ENCODE data around the gene RRAD.
A peak's percentile ranks its signal among the peaks of the same experiment; 100 is the strongest.
"Not testable (repeated sequence)": the region's sequence is repeated elsewhere in the genome, so short reads cannot be mapped to it uniquely, and the experiment has no call there.

Gene RRAD

GRCh38 chr16:66961065-66961744 is 35.9 kb upstream of the RRAD start, which contains the start of gene CES3:
Gene CES3, plus strand, starts transcription at chr16:66961266. Its CDS starts 42 bp downstream, at chr16:66961308.
- Histone ChIP-seq H3K4me3 (ENCODE audit: low read length in 2 of 2) (peak within 1 kb of the TSS; percentile 85 to 89), H3K27me3 (ENCODE audit: control insufficient read depth in 2 of 2, insufficient read depth in 2 of 2, low read length in 2 of 2) (no peaks in the 10 kb centered on the region), H3K9ac (ENCODE audit: low read depth in 1 of 2, low read length in 2 of 2) (peak within 1 kb of the TSS; percentile 72 to 85), H3K36me3 (ENCODE audit: control insufficient read depth in 2 of 2, insufficient read depth in 2 of 2, low read length in 2 of 2) (peaks cover 17 to 26% of the 10 kb centered on the region in 2 donors), H3K9me3 (ENCODE audit: control insufficient read depth in 2 of 2, low read length in 2 of 2) (no peaks in the 10 kb centered on the region), H3K4me1 (ENCODE audit: control insufficient read depth in 2 of 2, insufficient read depth in 2 of 2, low read length in 2 of 2) (peaks cover 22 to 38% of the 10 kb centered on the region in 2 donors), H3K27ac (ENCODE audit: low read depth in 2 of 2, low read length in 2 of 2) (peak within 1 kb of the TSS; percentile 79 to 90)

GRCh38 chr16:66960270-66960669 is 34.9 kb upstream of the RRAD start:
- Histone ChIP-seq H3K4me1 (ENCODE audit: control insufficient read depth in 2 of 2, insufficient read depth in 2 of 2, low read length in 2 of 2) (peaks cover 26 to 44% of the 10 kb centered on the region in 2 donors), H3K27me3 (ENCODE audit: control insufficient read depth in 2 of 2, insufficient read depth in 2 of 2, low read length in 2 of 2) (no peaks in the 10 kb centered on the region), H3K36me3 (ENCODE audit: control insufficient read depth in 2 of 2, insufficient read depth in 2 of 2, low read length in 2 of 2) (peaks cover 14 to 22% of the 10 kb centered on the region in 2 donors), H3K27ac (ENCODE audit: low read depth in 2 of 2, low read length in 2 of 2) (peak overlapping the region; percentile 63 to 90), H3K9ac (ENCODE audit: low read depth in 1 of 2, low read length in 2 of 2) (no peak overlapping the region), H3K4me3 (ENCODE audit: low read length in 2 of 2) (no peak overlapping the region), H3K9me3 (ENCODE audit: control insufficient read depth in 2 of 2, low read length in 2 of 2) (no peaks in the 10 kb centered on the region)

GRCh38 chr16:66959704-66960161 is 34.4 kb upstream of the RRAD start:
- H3K36me3 ChIP-seq (ENCODE audit: control insufficient read depth in 2 of 2, insufficient read depth in 2 of 2, low read length in 2 of 2) = peaks cover 9 to 17% of the 10 kb centered on the region in 2 donors
- peaks cover 26 to 49% of the 10 kb centered on the region in 2 donors for H3K4me1 ChIP-seq (ENCODE audit: control insufficient read depth in 2 of 2, insufficient read depth in 2 of 2, low read length in 2 of 2)
- H3K9ac ChIP-seq (ENCODE audit: low read depth in 1 of 2, low read length in 2 of 2) = no peak overlapping the region
- H3K27me3 ChIP-seq (ENCODE audit: control insufficient read depth in 2 of 2, insufficient read depth in 2 of 2, low read length in 2 of 2) = no peaks in the 10 kb centered on the region
- peak overlapping the region; percentile 63 to 68 for H3K27ac ChIP-seq (ENCODE audit: low read depth in 2 of 2, low read length in 2 of 2)
- H3K4me3 ChIP-seq (ENCODE audit: low read length in 2 of 2) = no peak overlapping the region
- H3K9me3 ChIP-seq (ENCODE audit: control insufficient read depth in 2 of 2, low read length in 2 of 2) = no peaks in the 10 kb centered on the region

GRCh38 chr16:66958857-66959703 is 33.7 kb upstream of the RRAD start:
- H3K9ac ChIP-seq (ENCODE audit: low read depth in 1 of 2, low read length in 2 of 2) = no peak overlapping the region
- no peaks in the 10 kb centered on the region for H3K9me3 ChIP-seq (ENCODE audit: control insufficient read depth in 2 of 2, low read length in 2 of 2)
- peak overlapping the region; percentile 63 to 68 for H3K27ac ChIP-seq (ENCODE audit: low read depth in 2 of 2, low read length in 2 of 2)
- no peak overlapping the region for H3K4me3 ChIP-seq (ENCODE audit: low read length in 2 of 2)
- peaks cover 2 to 11% of the 10 kb centered on the region in 2 donors for H3K36me3 ChIP-seq (ENCODE audit: control insufficient read depth in 2 of 2, insufficient read depth in 2 of 2, low read length in 2 of 2)
- no peaks in the 10 kb centered on the region for H3K27me3 ChIP-seq (ENCODE audit: control insufficient read depth in 2 of 2, insufficient read depth in 2 of 2, low read length in 2 of 2)
- H3K4me1 ChIP-seq (ENCODE audit: control insufficient read depth in 2 of 2, insufficient read depth in 2 of 2, low read length in 2 of 2) = peaks cover 28 to 51% of the 10 kb centered on the region in 2 donors

GRCh38 chr16:66956154-66956457 is 30.8 kb upstream of the RRAD start:
- H3K27ac ChIP-seq (ENCODE audit: low read depth in 2 of 2, low read length in 2 of 2) = peak overlapping the region; percentile 58 to 80

GRCh38 chr16:66955363-66956153 is 30.2 kb upstream of the RRAD start:
- peaks cover 22 to 44% of the 10 kb centered on the region in 2 donors for H3K4me1 ChIP-seq (ENCODE audit: control insufficient read depth in 2 of 2, insufficient read depth in 2 of 2, low read length in 2 of 2)
- not testable (repeated sequence) for H3K27me3 ChIP-seq (ENCODE audit: control insufficient read depth in 2 of 2, insufficient read depth in 2 of 2, low read length in 2 of 2); H3K9me3 ChIP-seq (ENCODE audit: control insufficient read depth in 2 of 2, low read length in 2 of 2); H3K4me3 ChIP-seq (ENCODE audit: low read length in 2 of 2); H3K36me3 ChIP-seq (ENCODE audit: control insufficient read depth in 2 of 2, insufficient read depth in 2 of 2, low read length in 2 of 2)
- H3K27ac ChIP-seq (ENCODE audit: low read depth in 2 of 2, low read length in 2 of 2) = peak overlapping the region; percentile 58 to 80
- H3K9ac ChIP-seq (ENCODE audit: low read depth in 1 of 2, low read length in 2 of 2) = peak overlapping the region in 1 of 2 donors; percentile 39

More at GRCh38 chr16:66956154-66956457, 30.8 kb upstream of the RRAD start:
- peaks cover 26 to 48% of the 10 kb centered on the region in 2 donors for H3K4me1 ChIP-seq (ENCODE audit: control insufficient read depth in 2 of 2, insufficient read depth in 2 of 2, low read length in 2 of 2)
- H3K9ac ChIP-seq (ENCODE audit: low read depth in 1 of 2, low read length in 2 of 2); H3K4me3 ChIP-seq (ENCODE audit: low read length in 2 of 2); H3K9me3 ChIP-seq (ENCODE audit: control insufficient read depth in 2 of 2, low read length in 2 of 2); H3K27me3 ChIP-seq (ENCODE audit: control insufficient read depth in 2 of 2, insufficient read depth in 2 of 2, low read length in 2 of 2); H3K36me3 ChIP-seq (ENCODE audit: control insufficient read depth in 2 of 2, insufficient read depth in 2 of 2, low read length in 2 of 2): not testable (repeated sequence)

GRCh38 chr16:66954097-66954659 is 28.8 kb upstream of the RRAD start:
- peaks cover 16 to 37% of the 10 kb centered on the region in 2 donors for H3K4me1 ChIP-seq (ENCODE audit: control insufficient read depth in 2 of 2, insufficient read depth in 2 of 2, low read length in 2 of 2)
- peak overlapping the region; percentile 48 to 65 for H3K9ac ChIP-seq (ENCODE audit: low read depth in 1 of 2, low read length in 2 of 2)
- H3K36me3 ChIP-seq (ENCODE audit: control insufficient read depth in 2 of 2, insufficient read depth in 2 of 2, low read length in 2 of 2) = no peaks in the 10 kb centered on the region
- H3K27ac ChIP-seq (ENCODE audit: low read depth in 2 of 2, low read length in 2 of 2) = peak overlapping the region; percentile 81 to 83
- H3K4me3 ChIP-seq (ENCODE audit: low read length in 2 of 2) = peak overlapping the region in 1 of 2 donors; percentile 29
- H3K9me3 ChIP-seq (ENCODE audit: control insufficient read depth in 2 of 2, low read length in 2 of 2) = no peaks in the 10 kb centered on the region
- no peaks in the 10 kb centered on the region for H3K27me3 ChIP-seq (ENCODE audit: control insufficient read depth in 2 of 2, insufficient read depth in 2 of 2, low read length in 2 of 2)

GRCh38 chr16:66953462-66954096 is 28.2 kb upstream of the RRAD start:
- H3K4me3 ChIP-seq (ENCODE audit: low read length in 2 of 2) = peak overlapping the region; percentile 22 to 31
- peak overlapping the region; percentile 48 to 65 for H3K9ac ChIP-seq (ENCODE audit: low read depth in 1 of 2, low read length in 2 of 2)
- peaks cover 17 to 39% of the 10 kb centered on the region in 2 donors for H3K4me1 ChIP-seq (ENCODE audit: control insufficient read depth in 2 of 2, insufficient read depth in 2 of 2, low read length in 2 of 2)
- no peaks in the 10 kb centered on the region for H3K36me3 ChIP-seq (ENCODE audit: control insufficient read depth in 2 of 2, insufficient read depth in 2 of 2, low read length in 2 of 2)
- peak overlapping the region; percentile 81 to 83 for H3K27ac ChIP-seq (ENCODE audit: low read depth in 2 of 2, low read length in 2 of 2)
- H3K9me3 ChIP-seq (ENCODE audit: control insufficient read depth in 2 of 2, low read length in 2 of 2) = no peaks in the 10 kb centered on the region
- H3K27me3 ChIP-seq (ENCODE audit: control insufficient read depth in 2 of 2, insufficient read depth in 2 of 2, low read length in 2 of 2) = no peaks in the 10 kb centered on the region

GRCh38 chr16:66952430-66953110 is 27.2 kb upstream of the RRAD start:
- H3K9ac ChIP-seq (ENCODE audit: low read depth in 1 of 2, low read length in 2 of 2) = peak overlapping the region in 1 of 2 donors; percentile 65
- no peaks in the 10 kb centered on the region for H3K9me3 ChIP-seq (ENCODE audit: control insufficient read depth in 2 of 2, low read length in 2 of 2)
- H3K36me3 ChIP-seq (ENCODE audit: control insufficient read depth in 2 of 2, insufficient read depth in 2 of 2, low read length in 2 of 2) = no peaks in the 10 kb centered on the region
- H3K4me3 ChIP-seq (ENCODE audit: low read length in 2 of 2) = no peak overlapping the region
- peaks cover 21 to 47% of the 10 kb centered on the region in 2 donors for H3K4me1 ChIP-seq (ENCODE audit: control insufficient read depth in 2 of 2, insufficient read depth in 2 of 2, low read length in 2 of 2)
- H3K27ac ChIP-seq (ENCODE audit: low read depth in 2 of 2, low read length in 2 of 2) = peak overlapping the region; percentile 81 to 83
- H3K27me3 ChIP-seq (ENCODE audit: control insufficient read depth in 2 of 2, insufficient read depth in 2 of 2, low read length in 2 of 2) = no peaks in the 10 kb centered on the region

All from mucosa of rectum (tissue), 2 donors.